ENCODE measurements around the gene RSRP1.

RSRP1 gene

GRCh38 chr1:25194054-25194453 lies 53.2 kb downstream of the RSRP1 start:
- DNase-seq (ENCODE audit: low spot score) = no peak

- DNase-seq (ENCODE audit: low spot score) = no peak
These were observed 54.0 kb downstream of the RSRP1 start for GRCh38 chr1:25193229-25193628.

Measured in SK-N-DZ (cell line).